Stimulated activated CD8-positive, alpha-beta memory T cell treated with anti-CD3 and anti-CD28 coated beads, Interleukin-7, amount 100 ng/mL, for 24 hours (primary cell): ENCODE results near the gene RBFOX1.

ENCODE experiments used
- DNase-seq: peaks from one replicate; pipeline ENCODE4 v3.0.0-alpha.2; 2020; ENCODE audit warnings: low read depth

RBFOX1 gene

DNA sequence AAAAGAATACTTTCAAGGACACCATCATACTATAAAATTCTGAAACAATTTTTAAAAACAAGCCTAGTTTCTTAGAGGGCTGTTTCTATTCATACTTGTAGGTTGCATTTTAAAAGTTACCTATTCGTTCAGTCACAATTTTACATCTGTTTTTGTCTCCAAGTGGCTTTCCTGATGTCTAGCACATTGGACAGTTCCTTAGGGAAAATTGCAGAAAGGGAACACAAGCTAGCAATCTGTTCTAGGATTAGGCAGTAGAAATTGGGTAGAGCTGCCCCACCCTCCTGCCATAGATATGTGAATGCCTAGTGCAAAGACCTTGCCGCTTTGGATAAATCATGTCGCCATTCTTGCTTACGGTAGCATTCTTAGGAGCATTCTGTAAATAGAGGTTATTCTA lies 358.9 kb downstream of the RBFOX1 start:
- no peak for DNase-seq

DNA sequence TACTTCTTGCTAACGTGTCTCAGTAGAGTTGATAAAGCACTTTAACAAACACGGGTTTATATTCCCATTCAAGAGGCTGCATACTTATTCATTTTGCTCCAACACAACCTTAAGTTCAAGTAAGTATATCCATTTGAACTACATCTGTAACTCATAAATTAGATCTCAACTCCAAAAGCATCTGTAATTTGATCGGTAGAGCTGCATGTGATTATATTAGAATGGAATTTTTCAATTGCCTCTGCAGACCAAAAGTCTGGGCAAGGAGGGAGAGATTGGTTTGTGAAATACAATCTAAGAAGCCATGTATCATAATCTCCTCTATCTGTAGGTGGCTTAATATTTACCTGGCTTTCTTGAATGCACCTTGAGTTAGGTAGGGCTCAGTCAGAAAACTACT lies 371.0 kb downstream of the RBFOX1 start:
- no peak for DNase-seq

DNA sequence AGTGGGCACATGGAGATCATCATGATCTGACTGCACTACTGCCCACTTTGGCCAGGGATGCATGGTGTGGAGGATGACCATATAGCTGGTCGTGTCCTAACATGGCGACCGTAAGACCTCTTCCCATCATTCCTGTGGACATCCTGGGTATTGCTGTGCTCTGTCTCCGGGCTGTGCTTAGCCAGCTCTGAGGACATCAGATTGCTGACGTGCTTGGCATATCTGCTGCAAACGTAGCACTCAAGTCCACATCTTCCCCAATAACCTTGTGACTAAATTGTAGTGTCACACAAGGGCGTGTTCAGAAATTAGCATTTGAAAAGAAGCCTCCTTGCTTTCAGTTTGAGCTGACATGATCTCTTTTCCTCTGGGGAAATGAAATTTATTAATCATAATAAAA lies 373.2 kb downstream of the RBFOX1 start:
- DNase-seq, result no peak

DNA sequence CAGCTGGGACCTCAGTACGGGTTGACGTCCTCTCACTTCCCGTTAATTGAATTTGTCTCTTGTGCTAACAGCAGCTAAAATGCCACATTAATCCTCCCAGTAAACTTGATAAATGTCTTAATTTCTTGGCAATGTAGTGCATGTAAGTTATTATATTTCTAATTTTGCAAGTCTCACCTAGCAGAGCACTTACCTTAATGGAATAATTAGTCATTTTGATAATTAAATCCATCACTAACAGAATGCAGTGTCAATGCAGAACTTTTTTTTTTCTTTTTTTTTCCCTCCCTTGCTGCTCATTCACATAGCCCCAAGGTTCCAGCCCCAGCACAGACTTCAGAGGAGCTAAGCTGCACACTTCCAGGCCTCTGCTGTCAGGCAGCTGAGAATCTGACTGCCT lies 376.5 kb downstream of the RBFOX1 start:
- no peak for DNase-seq

DNA sequence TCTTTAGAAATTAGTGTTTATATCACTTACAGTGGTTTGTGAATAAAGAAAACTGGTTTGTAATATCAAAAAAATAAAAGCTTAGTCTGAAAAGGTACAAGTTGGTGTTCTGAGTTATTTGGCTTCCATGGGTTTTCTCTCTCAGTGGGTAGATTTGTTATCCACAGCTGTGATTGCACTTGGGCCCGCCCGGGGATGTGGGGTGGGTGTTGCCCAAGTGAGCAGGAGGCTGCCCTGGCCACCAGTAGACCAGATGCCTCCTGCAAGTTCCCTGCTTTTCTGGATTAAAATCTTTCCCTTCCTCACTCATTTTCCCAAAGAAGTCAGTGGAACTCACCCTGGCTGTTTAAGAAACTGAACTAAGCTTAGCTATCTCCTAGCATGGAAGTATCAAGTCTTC lies 380.6 kb downstream of the RBFOX1 start:
- DNase-seq, result no peak

DNA sequence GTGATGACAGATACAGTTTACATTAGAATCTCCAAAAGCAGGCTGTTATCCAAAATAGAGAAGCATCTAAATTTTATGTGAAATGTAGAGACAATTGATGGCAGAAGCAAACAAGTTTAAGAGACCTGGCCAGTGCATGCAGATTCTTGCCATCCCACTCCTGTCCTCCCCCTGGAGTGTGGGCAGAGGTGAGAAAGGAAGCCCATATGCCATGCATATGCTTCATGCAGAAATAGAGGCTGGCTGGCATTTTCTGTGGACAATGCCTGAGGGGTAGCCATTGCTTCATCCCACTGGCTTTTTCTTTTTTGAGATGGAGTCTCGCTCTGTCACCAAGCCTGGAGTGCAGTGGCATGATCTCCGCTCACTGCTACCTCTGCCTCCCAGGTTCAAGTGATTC lies 382.1 kb downstream of the RBFOX1 start:
- no peak for DNase-seq

DNA sequence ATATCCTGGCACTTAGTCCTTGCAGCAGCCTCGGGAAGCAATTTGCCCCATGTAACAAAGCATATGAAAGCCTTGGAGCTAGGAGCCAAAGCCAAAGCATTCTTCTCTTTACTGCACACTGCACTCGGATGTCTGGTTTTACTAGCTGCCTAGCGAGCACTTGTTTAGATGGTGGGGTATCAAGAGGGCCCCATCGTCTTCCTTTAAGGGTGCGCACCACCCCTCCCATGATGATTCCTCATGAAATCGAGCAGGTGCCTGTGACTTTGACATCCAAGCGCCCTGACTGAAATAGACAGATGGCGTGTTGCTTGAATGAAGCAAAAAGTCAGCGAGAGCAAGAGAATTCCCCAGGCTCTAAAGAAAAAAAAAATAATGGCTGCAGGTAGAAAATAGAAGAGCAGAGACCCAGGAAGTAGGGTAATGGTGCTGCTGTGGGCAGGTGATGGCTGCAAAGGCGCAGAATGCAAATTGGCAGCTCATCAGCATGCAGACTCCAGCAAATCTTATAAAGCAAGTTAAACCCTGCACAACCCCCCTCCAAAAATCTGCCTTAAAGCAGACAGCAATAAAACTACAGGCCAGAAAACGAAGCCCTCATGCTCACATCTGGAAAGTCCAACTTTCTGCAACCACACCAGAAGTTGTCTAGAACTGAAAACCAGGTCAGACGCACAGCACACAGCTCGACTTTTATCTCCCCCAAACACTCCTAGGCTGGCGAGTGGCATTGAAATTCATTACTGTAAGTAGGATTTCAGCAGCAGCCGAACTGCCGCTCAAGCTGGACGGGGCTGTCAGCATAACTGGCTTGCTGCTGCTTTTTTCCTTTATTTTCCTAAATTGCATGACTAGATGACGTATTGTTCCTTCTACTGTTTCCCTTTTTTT lies 384.3 kb downstream of the RBFOX1 start:
- no peak for DNase-seq

DNA sequence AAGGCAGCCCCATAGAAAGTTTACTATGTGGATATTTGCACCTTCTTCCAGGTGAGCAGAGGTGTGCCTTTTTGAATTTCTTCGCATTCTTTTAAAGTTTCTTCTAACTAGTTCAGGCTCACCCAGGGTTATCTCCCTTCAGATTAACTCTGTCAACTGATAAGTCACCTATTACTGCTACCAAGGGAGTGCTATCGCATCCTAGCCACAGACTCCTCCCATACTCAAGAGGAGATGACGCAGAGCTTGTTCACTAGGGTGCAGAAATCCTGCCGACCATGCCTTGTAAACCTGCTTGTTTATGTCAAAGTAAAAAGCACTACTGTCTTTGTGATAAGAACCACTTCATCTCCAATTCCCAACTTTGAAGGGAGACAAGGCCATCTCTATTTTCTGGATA lies 390.1 kb downstream of the RBFOX1 start:
- no peak for DNase-seq

DNA sequence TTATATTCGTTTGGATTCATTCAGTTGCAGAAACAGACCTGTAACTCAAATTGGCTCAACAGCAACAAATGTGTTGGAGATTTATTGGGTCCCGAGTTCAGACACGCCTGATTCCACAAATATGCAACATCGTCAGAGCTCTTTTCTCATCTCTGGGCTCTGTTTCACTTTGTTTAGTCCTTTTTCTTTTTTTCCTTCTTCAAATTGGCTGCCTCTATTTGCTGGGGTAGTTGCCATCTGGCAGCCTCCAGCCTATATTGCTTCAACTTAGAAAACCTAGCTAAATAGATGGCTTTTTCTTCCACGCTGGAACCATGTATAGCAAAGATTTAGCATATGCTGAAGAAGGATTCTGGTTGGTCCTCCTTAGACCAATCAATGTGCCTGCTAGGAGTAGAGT lies 398.5 kb downstream of the RBFOX1 start:
- DNase-seq, result no peak

DNA sequence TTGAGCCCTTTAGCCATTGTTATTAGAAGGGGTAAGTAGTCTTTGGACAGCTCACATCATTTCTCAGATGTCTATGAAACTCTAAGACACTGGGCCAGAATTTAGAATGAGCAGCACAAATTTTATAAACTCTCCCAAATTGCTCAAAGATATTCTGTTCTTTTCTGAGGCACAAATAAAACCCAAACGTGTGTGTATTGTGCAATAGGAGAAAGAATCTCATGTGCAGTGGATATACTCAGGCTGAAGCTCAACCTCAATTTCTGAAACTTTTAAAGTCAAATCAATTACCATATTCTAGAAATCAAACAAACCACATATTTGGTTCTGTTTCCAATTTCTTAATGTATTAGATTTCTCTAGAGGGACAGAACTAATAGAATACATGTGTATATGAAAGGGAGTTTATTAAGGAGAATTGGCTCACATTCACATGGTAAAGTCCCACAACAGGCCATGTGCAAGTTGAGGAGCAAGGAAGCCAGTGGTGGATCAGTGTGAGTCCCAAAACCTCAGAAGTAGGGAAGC lies 403.6 kb downstream of the RBFOX1 start:
- no peak for DNase-seq

DNA sequence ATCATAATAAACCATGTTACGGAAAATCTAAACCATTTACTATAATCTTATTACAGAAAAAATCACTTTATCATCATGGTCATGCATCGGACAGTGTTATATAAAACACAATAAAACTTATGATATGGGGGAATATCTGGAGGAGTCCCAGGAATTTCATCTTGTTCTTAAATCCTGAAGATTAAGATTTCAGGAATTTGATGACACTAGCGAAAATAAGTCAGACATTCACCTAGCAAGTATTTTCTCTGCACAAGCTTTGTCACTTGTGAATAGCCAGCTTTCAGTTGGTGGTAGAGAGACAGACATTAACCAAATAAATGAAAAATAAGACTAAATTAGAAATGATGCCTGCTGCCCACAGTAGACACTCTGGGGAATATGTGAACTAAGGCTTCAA lies 410.0 kb downstream of the RBFOX1 start:
- DNase-seq, result no peak

DNA sequence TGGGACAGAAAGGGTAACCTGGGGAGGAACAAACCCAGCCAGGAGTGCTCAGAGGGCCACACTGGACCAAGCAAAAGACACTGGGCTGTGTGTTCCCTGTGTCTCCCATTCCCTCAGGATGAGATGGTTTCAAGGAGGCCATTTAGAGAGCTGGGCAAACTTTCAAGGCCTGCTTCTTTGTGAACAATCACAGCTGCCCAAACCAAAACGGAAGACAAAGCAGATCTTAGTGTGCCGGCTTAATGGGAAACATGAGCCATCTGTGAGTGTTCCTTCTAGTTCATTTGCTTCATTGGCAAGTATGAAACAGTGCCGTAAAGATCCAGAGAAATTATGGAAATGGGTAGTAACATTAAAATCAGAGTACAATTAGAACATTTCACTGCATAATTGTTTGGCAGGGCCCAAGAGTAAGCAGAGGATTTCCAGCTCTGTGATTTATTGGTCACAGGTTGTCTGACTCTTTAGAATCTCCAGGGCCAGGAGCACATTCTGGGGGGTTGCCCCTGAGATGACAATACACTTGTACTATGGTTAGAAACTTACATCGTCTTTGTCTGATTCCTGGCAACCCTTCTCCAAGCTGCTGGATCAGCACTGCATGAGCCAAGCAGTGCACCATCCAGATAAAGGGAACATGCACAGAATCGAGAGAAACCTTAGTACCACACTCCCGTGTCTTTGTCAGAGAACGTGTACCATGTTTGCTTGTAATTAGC lies 412.1 kb downstream of the RBFOX1 start:
- DNase-seq, result no peak

DNA sequence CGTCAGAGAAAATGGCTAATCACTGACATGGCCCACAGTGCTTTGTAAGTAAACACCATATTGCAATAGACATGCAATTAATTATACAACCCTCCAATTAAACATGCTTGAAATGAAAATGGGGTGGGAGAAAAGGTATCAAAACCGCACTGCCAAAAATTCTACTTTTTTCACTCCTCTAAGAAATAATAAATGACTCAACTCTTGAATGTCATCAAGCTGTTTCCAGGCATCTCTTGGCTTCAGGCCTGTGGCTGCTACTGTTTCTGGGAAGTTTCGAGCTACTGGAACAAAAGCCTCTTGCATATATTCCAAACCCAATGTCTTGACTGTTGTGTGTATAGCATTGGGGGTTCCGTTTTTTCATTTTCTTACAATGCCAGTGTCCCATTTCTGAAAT lies 412.6 kb downstream of the RBFOX1 start:
- DNase-seq, result no peak

DNA sequence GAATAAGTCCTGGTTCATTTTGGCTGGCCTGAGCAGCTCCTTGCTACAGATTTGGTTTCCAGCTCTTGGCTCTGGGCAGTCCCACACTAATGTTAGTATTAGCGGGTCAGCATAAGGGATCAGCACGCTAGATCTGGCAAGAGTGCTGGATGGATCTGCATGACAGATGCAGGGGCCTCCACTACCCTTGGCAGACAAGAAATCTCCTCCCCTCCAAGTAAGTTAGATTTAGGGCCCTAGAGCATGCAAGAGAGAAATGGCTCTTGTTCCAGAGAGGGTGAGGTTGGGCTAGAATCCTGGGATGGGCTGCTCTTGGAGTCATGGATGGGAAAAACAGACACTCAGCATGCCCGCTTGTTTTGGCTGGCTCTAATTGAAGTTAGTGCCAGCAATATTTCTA lies 414.3 kb downstream of the RBFOX1 start:
- no peak for DNase-seq

DNA sequence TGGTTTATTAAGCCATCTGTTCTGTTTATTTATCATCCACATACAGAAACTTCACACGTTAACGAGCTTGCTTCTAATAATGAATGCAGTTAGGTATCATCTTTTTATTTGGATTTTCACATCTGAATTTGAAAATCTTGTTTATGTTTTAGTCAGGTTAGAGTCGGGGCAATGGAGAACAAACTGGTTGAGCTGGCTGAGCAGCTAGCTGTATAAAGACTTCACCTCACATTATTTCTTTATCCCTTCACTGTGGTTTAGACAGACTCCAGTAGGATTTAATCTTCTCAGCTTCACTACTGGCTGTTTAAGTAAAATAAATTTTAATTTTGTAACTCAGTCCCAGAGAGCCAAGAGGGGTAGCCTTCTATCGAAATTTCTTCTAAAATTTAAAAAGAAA lies 415.9 kb downstream of the RBFOX1 start:
- DNase-seq, result no peak

DNA sequence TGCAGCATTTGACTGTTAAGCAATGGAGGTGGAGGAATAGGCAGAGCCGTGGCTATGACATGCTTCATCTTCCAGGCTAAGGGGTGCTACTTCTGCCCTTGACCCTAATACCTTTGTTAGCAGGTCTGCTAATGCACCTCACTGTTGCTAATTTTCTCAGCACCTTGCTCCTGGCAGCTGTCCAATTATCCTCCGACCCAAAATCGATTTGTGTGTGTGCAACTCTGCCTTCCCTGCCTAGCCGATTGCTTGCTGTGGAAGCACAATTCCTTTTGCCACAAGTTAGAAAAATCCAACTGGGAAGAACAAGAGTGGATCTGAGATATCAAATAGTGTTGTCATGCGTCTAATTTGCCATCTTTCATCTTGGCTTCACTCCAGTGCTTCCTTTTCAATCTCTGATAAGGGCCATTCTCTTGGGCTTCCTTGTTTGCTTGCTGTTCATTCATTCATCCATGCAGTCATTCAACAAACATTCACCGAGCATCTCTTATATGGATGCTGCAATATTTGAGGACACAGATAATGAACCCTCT lies 422.8 kb downstream of the RBFOX1 start:
- no peak for DNase-seq
